Lower lobe of right lung (tissue), 2 donors: ENCODE results near the gene ATP2C2. TPM values are rescaled to one million over a fixed set of nuclear protein-coding genes. Genes with fewer than 3 reads are reported as not detected.

ENCODE experiments used
- ATAC-seq, 2 donors: fragments of 200-7000 bp; cut with Tn5 transposase; one replicate each; pipeline ENCODE4 v1.9.1; 2020 to 2022; ENCODE audit warnings: mild to moderate bottlenecking in 2 of 2, moderate library complexity in 2 of 2
- DNase-seq: peaks from one replicate; pipeline ENCODE4 v3.0.0-alpha.2; 2020
- H3K27ac ChIP-seq: fragments of 200-600 bp; one replicate; pipeline ENCODE4 v1.8.0; 2022
- H3K27me3 ChIP-seq: fragments of 200-600 bp; one replicate; pipeline ENCODE4 v1.8.0; 2022; ENCODE audit warnings: low read depth
- H3K36me3 ChIP-seq: fragments of 200-600 bp; one replicate; pipeline ENCODE4 v1.8.0; 2022; ENCODE audit warnings: mild to moderate bottlenecking
- H3K4me1 ChIP-seq: fragments of 200-600 bp; one replicate; pipeline ENCODE4 v1.8.0; 2022
- H3K4me3 ChIP-seq: fragments of 200-600 bp; one replicate; pipeline ENCODE4 v1.8.0; 2022; ENCODE audit warnings: mild to moderate bottlenecking
- H3K9me3 ChIP-seq: fragments of 200-600 bp; one replicate; pipeline ENCODE4 v1.8.0; 2022
- CTCF ChIP-seq: fragments of 200-600 bp; IDR thresholded peaks from one replicate; pipeline ENCODE4 v1.8.0; 2022; ENCODE audit warnings: antibody characterized with exemption, mild to moderate bottlenecking
- intact Hi-C: fragments of 100-400 bp; cut with DNase I; formaldehyde crosslinking; loops from one replicate; pipeline ENCODE4 v1.11.0; 2022
- total RNA-seq: library from RNA; stranded (reverse); fragmentation: NEBNext Ultra II Directional; extraction: Animal tissue kit (Norgen Biotek cat#: 25700); gene quantifications from one replicate; pipeline ENCODE4 v1.2.1, GENCODE V29; 2021
- donor health status: DM: no; HTN: yes; CAD: no; lungs with severe emphysema.

Gene ATP2C2
- total RNA-seq, 1 donor from 2014 or later = 56.2 TPM

GRCh38 chr16:84499638-84500037 is 131.3 kb downstream of the ATP2C2 start:
- intact Hi-C loops = no loop called here
- DNase-seq (no peak), ATAC-seq (no peak)
- Histone ChIP-seq H3K4me3 (no peak overlapping the region), H3K4me1 (peaks cover 11% of the 10 kb centered on the region), H3K27ac (no peak overlapping the region), H3K27me3 (no peaks in the 10 kb centered on the region), H3K36me3 (peaks cover 31% of the 10 kb centered on the region), H3K9me3 (no peaks in the 10 kb centered on the region)
- no peak for TF ChIP-seq CTCF

DNA sequence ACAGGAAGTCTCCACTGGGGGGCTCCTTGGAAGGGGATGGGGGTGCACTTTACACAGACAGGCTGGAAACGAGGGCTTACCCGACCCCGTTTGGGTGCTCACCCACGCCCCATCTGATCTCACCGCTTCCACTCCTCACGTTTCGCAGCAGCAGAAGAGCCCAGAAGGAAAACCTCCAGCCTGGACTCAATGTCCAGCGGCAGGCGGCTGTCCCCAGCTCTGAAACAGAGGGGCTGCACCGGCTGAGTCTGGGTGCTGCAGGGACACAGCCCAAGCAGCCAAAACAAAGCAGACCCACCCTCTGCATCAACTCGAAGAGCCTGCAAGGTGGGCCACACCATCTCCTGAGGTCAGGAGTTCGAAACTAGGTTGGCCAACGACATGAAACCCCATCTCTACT is 132.2 kb downstream of the ATP2C2 start:
- no peak overlapping the region for H3K4me3 ChIP-seq
- ATAC-seq (no peak), DNase-seq (no peak)
- no peak for TF ChIP-seq CTCF
- intact Hi-C loops = no loop called here
- H3K27ac ChIP-seq = no peak overlapping the region
- peaks cover 22% of the 10 kb centered on the region for H3K36me3 ChIP-seq
- H3K4me1 ChIP-seq = peaks cover 18% of the 10 kb centered on the region
- H3K9me3 ChIP-seq = no peaks in the 10 kb centered on the region
- H3K27me3 ChIP-seq = no peaks in the 10 kb centered on the region

GRCh38 chr16:84501077-84501735 is 132.9 kb downstream of the ATP2C2 start:
- TF ChIP-seq CTCF = no peak
- H3K4me3 ChIP-seq = no peak overlapping the region
- no peaks in the 10 kb centered on the region for H3K9me3 ChIP-seq
- H3K4me1 ChIP-seq = peaks cover 22% of the 10 kb centered on the region
- peaks cover 15% of the 10 kb centered on the region for H3K36me3 ChIP-seq
- ATAC-seq = no peak
- H3K27me3 ChIP-seq = no peaks in the 10 kb centered on the region
- H3K27ac ChIP-seq = no peak overlapping the region
- intact Hi-C loops = no loop called here
- no peak for DNase-seq

DNA sequence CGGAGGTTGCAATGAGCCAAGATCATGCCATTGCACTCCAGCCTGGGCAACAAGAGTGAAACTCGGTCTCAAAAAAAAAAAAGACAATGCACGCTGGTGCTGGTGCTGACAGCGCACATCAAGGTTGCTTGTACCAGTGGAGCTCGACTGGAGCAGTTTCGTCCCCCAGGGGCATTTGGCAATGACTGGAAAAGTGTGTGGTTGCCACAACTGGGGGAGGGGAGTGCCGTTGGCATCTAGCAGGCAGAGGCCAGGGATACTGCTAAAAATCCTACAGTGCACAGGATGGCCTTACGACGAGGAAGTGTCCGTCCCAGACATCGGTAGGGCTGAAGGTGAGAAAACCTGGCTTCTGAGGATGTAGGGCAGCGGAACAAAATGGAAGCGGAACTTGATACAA is 133.7 kb downstream of the ATP2C2 start:
- no peak overlapping the region for H3K27ac ChIP-seq
- ATAC-seq (no peak), DNase-seq (peak; percentile 15)
- H3K9me3 ChIP-seq = no peaks in the 10 kb centered on the region
- H3K4me3 ChIP-seq = no peak overlapping the region
- H3K36me3 ChIP-seq = peaks cover 8% of the 10 kb centered on the region
- peaks cover 24% of the 10 kb centered on the region for H3K4me1 ChIP-seq
- no peak for TF ChIP-seq CTCF
- intact Hi-C loops = no loop called here
- H3K27me3 ChIP-seq = no peaks in the 10 kb centered on the region

GRCh38 chr16:84502581-84502980 is 134.2 kb downstream of the ATP2C2 start:
- Histone ChIP-seq H3K9me3 (no peaks in the 10 kb centered on the region), H3K4me1 (peaks cover 24% of the 10 kb centered on the region), H3K27me3 (no peaks in the 10 kb centered on the region), H3K4me3 (no peak overlapping the region), H3K27ac (no peak overlapping the region), H3K36me3 (peaks cover 3% of the 10 kb centered on the region)
- intact Hi-C loops = no loop called here
- DNase-seq (peak; percentile 5), ATAC-seq (no peak)
- TF ChIP-seq CTCF = no peak
